Heart right ventricle (tissue), 16 donors: Measurements from ENCODE around the gene POLN. TPM values are rescaled to one million over a fixed set of nuclear protein-coding genes. Genes with fewer than 3 reads are reported as not detected.
A peak's percentile ranks its signal among the peaks of the same experiment; 100 is the strongest.
"Not testable (repeated sequence)": the region's sequence is repeated elsewhere in the genome, so short reads cannot be mapped to it uniquely, and the experiment has no call there.

Experiments
- ATAC-seq, 8 donors: fragments of 200-7000 bp; cut with Tn5 transposase; one replicate each; pipeline ENCODE4 v1.9.1; 2020; ENCODE audit warnings: mild to moderate bottlenecking in 8 of 8, moderate library complexity in 8 of 8, moderate number of reproducible peaks in 1 of 8
- DNase-seq, 2 donors: peaks; one replicate each; pipeline ENCODE4 v3.0.0-alpha.2; 2020
- H3K27ac ChIP-seq, 10 donors: fragments of 200-600 bp; sonication (generic) in 2 of 10; one replicate each; pipeline versions ENCODE4 v1.5.0 to v1.8.0; 2020 to 2022; ENCODE audit warnings: mild to moderate bottlenecking in 3 of 10
- H3K27me3 ChIP-seq, 7 donors: fragments of 200-600 bp; one replicate each; pipeline ENCODE4 v1.8.0; 2021 to 2022; ENCODE audit warnings: mild to moderate bottlenecking in 2 of 7
- H3K36me3 ChIP-seq, 9 donors: fragments of 200-600 bp; sonication (generic) in 1 of 9; one replicate each; pipeline versions ENCODE4 v1.5.0 to v1.8.0; 2020 to 2022; ENCODE audit warnings: mild to moderate bottlenecking in 2 of 9
- H3K4me1 ChIP-seq, 9 donors: fragments of 200-600 bp; sonication (generic) in 1 of 9; one replicate each; pipeline versions ENCODE4 v1.5.0 to v1.8.0; 2020 to 2022; ENCODE audit warnings: mild to moderate bottlenecking in 4 of 9
- H3K4me3 ChIP-seq, 10 donors: fragments of 200-600 bp; sonication (generic) in 2 of 10; one replicate each; pipeline versions ENCODE4 v1.5.0 to v1.8.0; 2020 to 2022; ENCODE audit warnings: mild to moderate bottlenecking in 7 of 10, moderate library complexity in 2 of 10
- H3K9me3 ChIP-seq, 11 donors: fragments of 200-600 bp in 10 of 11; sonication (generic) in 2 of 11; one replicate each; pipeline versions ENCODE4 v1.5.0 to v1.8.0; 2013 to 2022; ENCODE audit warnings: mild to moderate bottlenecking in 2 of 11, control low read depth in 1 of 11, moderate library complexity in 1 of 11
- WGBS, 2 donors: extraction: QIAGEN DNeasy Blood & Tissue Kit; methylation state at CpG; one replicate each; pipeline ENCODE4 v1.1.7; 2013; ENCODE audit warnings: inconsistent platforms in 1 of 2; 5-methylcytosine and 5-hydroxymethylcytosine counted together
- intact Hi-C, 10 donors: fragments of 100-400 bp; cut with DNase I; formaldehyde crosslinking; loops; one replicate each; pipeline versions ENCODE4 v1.11.1 to v1.14.2; 2022
- polyA plus RNA-seq, 2 donors: library from polyadenylated mRNA; stranded (reverse); fragments of 200-250 nt; gene quantifications; one replicate each; pipeline ENCODE4 v1.2.3, GENCODE V29; 2013
- total RNA-seq, 10 donors: library from RNA; stranded (reverse); fragmentation: NEBNext Ultra II Directional in 3 of 10; extraction: Animal tissue kit (Norgen Biotek cat#: 25700) in 3 of 10; gene quantifications; one replicate each; pipeline versions ENCODE4 v1.2.1 to v1.2.4, GENCODE V29; 2021 to 2023
- TF ChIP-seq, protein P1 (sequence below), 9 donors: fragments of 200-600 bp; sonication (generic) in 2 of 9; IDR thresholded peaks; one replicate each; pipeline versions ENCODE4 v1.5.0 to v1.8.0; 2021 to 2022; ENCODE audit warnings: antibody characterized with exemption in 9 of 9, mild to moderate bottlenecking in 5 of 9, moderate library complexity in 1 of 9
- donor health status: Arrhythmogenic right ventricular cardiomyopathy.
- donor health status: ischemic (EF 13 %, LVEDD 7.1; RV severe dilation, severe dysfunction).
- donor health status: healthy with polysubstance abuse.
- donor health status: DM: no; HTN: yes; CAD: no.
- donor health status: DM: no; HTN: no; CAD: no.
- donor health status: ischemic (EF 25% LVEDD 6.9; RV normal size, moderate dysfunction).
- donor health status: ischemic (EF 25% LVEDD 5.7; RV mildly dilated, moderate dysfunction).
- donor health status: healthy.
- donor health status: DM: yes; HTN: yes; CAD: no.
- donor health status: Ischemic cardiomyopathy.
- donor health status: ischemic (EF 35%, LVEDD 5.7; RV mildly dilated, moderate dysfunction).
- donor health status: nonischemic (EF 11% LVEDD 7.7; RV severe dilation, severe dysfunction).
- donor health status: DM: yes; HTN: yes; CAD: no.
- donor health status: PGD.
- donor health status: ischemic (EF 29% LVEDD 5.4; RV normal size, mild dysfunction).
- donor health status: nonischemic (EF 23%, LVEDD 6.1; RV moderate dilation, normal function).

The POLN gene
- total and polyA plus RNA-seq, 12 donors, result 0.97 to 3.1 (median 2.1) TPM

DNA sequence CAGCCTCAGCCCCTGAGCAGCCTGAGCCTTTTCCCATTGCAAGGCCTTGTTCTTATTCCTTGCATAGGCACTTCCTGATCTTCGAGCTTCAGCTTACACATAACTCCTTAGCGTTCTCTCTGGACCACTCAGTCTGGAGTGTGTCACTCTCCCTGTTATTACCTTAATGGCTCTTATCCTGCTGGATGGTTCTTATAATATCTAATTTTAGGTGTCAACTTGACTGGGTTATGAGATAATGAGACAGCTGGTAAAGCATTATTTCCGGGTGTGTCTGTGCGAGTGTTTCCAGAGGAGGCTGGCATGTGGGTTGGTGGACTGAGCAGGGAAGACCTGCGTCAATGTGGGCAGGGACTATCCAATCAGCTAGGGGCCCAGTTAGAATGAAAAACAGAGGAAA is 75.7 kb downstream of the POLN start:
- Histone ChIP-seq H3K27me3 (no peaks in the 10 kb centered on the region), H3K27ac (no peak overlapping the region), H3K4me3 (no peak overlapping the region), H3K9me3 (no peaks in the 10 kb centered on the region), H3K36me3 (peaks cover 0 to 15% (median 7%) of the 10 kb centered on the region in 9 donors), H3K4me1 (no peaks in the 10 kb centered on the region)
- 62 to 67% methylated on average over 5 of the region's 5 CpGs for WGBS, 2 donors
- ATAC-seq (peak in 4 of 8 donors; percentile 39 to 88 (median 63)), DNase-seq (no peak)
- TF ChIP-seq, protein P1, sequence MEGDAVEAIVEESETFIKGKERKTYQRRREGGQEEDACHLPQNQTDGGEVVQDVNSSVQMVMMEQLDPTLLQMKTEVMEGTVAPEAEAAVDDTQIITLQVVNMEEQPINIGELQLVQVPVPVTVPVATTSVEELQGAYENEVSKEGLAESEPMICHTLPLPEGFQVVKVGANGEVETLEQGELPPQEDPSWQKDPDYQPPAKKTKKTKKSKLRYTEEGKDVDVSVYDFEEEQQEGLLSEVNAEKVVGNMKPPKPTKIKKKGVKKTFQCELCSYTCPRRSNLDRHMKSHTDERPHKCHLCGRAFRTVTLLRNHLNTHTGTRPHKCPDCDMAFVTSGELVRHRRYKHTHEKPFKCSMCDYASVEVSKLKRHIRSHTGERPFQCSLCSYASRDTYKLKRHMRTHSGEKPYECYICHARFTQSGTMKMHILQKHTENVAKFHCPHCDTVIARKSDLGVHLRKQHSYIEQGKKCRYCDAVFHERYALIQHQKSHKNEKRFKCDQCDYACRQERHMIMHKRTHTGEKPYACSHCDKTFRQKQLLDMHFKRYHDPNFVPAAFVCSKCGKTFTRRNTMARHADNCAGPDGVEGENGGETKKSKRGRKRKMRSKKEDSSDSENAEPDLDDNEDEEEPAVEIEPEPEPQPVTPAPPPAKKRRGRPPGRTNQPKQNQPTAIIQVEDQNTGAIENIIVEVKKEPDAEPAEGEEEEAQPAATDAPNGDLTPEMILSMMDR (IDR thresholded peaks at IDR 0.05), result no peak
- intact Hi-C loops, result no loop called here

DNA sequence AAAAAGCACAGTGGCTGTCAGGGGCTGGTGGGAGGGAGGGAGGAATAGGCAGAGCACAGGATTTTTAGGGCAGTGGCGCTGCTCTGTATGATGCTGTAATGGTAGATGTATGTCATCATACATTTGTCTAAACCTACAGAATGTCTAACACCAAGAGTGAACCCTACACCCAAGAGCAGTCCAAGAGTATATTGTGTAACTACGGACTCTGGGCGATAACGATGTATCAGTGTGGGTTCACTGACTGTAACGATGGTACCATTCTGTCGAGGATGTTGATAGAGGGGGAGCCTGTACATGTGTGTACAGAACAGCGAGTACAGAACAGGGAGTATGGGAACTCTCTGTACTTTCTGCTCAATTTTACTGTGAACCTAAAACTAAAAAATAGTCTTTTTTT is 76.5 kb downstream of the POLN start:
- TF ChIP-seq, protein P1 (IDR thresholded peaks at IDR 0.05), result no peak
- WGBS, 2 donors, result 97% methylated on average over 7 of the region's 7 CpGs
- intact Hi-C loops, result no loop called here
- no peak overlapping the region for H3K27ac ChIP-seq
- H3K4me3 ChIP-seq, result no peak overlapping the region
- ATAC-seq (no peak), DNase-seq (no peak)
- H3K9me3 ChIP-seq, result no peaks in the 10 kb centered on the region
- H3K36me3 ChIP-seq, result peaks cover 0 to 10% (median 3%) of the 10 kb centered on the region in 9 donors
- H3K4me1 ChIP-seq, result no peaks in the 10 kb centered on the region
- H3K27me3 ChIP-seq, result no peaks in the 10 kb centered on the region

GRCh38 chr4:2163311-2163821 is 78.6 kb downstream of the POLN start:
- Histone ChIP-seq H3K27me3 (no peaks in the 10 kb centered on the region), H3K27ac (no peak overlapping the region), H3K4me1 (no peaks in the 10 kb centered on the region), H3K36me3 (no peaks in the 10 kb centered on the region), H3K9me3 (no peaks in the 10 kb centered on the region), H3K4me3 (no peak overlapping the region)
- DNase-seq (no peak), ATAC-seq (no peak)
- TF ChIP-seq, protein P1 (IDR thresholded peaks at IDR 0.05), result no peak
- WGBS, 2 donors, result 74 to 76% methylated on average over 19 of the region's 19 CpGs
- intact Hi-C loops, result no loop called here

DNA sequence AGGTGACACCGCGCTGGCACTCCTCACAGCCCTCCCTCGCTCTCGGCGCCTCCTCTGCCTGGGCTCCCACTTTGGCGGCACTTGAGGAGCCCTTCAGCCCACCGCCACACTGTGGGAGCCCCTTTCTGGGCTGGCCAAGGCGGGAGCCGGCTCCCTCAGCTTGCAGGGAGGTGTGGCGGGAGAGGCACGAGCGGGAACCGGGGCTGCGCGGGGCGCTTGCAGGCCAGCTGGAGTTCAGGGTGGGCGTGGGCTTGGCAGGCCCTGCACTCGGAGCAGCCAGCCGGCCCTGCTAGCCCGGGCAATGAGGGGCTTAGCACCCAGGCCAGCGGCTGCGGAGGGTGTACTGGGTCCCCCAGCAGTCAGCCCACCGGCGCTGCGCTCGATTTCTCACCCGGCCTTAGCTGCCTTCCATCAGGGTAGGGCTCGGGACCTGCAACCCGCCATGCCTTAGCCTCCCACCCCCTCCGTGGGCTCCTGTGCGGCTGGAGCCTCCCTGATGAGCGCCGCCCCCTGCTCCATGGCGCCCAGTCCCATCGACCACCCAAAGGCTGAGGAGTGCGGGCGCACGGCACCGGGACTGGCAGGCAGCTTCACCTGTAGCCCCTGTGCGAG is 80.7 kb downstream of the POLN start:
- DNase-seq, intact Hi-C loops, ATAC-seq, H3K27ac ChIP-seq, H3K9me3 ChIP-seq, H3K36me3 ChIP-seq, H3K27me3 ChIP-seq, H3K4me3 ChIP-seq, H3K4me1 ChIP-seq: not testable (repeated sequence)
- WGBS, 2 donors, result 94 to 96% methylated on average over 40 of the region's 40 CpGs

- 79 to 83% methylated on average over 2 of the region's 2 CpGs for WGBS, 2 donors
- Histone ChIP-seq H3K36me3 (no peaks in the 10 kb centered on the region), H3K4me3 (no peak overlapping the region), H3K27me3 (no peaks in the 10 kb centered on the region), H3K27ac (no peak overlapping the region), H3K9me3 (peaks cover 0 to 4% (median 0%) of the 10 kb centered on the region in 11 donors), H3K4me1 (no peaks in the 10 kb centered on the region)
- no peak for ATAC-seq
- TF ChIP-seq, protein P1 (IDR thresholded peaks at IDR 0.05), result no peak
- intact Hi-C loops, result no loop called here
- DNase-seq, result no peak
Observed at GRCh38 chr4:2159931-2160330, 82.0 kb downstream of the POLN start.
